ENCODE data around the gene INF2.
A peak's percentile ranks its signal among the peaks of the same experiment; 100 is the strongest.
"Not testable (repeated sequence)": the region's sequence is repeated elsewhere in the genome, so short reads cannot be mapped to it uniquely, and the experiment has no call there.

The INF2 gene

DNA sequence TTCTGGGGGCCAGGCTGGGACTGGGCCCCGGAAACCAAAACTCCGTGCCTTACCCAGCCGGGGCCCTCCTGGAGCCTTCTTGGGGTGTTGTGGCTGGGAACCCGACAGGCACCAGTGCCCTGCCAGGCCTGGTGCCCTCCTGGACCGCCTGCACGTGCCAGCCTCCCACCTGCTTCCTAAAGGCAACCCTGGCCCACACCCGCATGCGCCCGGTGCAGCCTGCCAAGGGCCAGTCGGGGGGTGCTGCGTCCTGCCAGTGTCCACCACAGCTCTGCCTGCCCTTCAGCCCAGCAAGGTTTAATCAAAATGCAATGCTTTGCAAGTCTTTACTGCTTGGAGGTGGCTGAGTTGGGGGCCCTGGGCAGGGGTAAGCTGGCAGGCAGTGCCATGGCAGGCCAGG lies 29.5 kb downstream of the INF2 start:
- Mint-ChIP-seq H3K9me3 (no peaks in the 10 kb centered on the region), H3K4me1 (no peaks in the 10 kb centered on the region), H3K27me3 (no peaks in the 10 kb centered on the region), H3K4me3 (no peak overlapping the region), H3K36me3 (ENCODE audit: low read depth) (peaks cover 1% of the 10 kb centered on the region), H3K27ac (no peak overlapping the region)
- no peak for ATAC-seq
- no peak for DNase-seq

DNA sequence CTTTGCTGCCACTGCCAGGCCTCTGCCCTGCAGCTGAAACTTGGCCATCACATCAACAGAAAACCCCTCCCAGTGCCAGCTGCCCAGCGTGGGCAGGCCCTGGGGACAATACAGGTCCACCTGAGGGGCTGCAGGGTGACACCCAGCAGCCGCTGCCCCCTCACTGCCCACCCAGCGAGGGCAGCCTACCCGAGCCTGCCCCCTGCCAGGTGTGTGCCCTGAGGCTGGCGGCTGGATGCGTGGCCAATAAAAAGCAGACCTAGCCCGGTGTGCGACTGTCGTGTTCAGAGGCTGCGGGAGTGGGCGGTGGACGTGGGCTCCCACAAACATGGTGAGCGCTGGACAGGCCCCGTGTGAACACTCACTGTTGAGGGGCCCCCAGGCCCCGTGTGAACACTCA lies 29.9 kb downstream of the INF2 start:
- Mint-ChIP-seq H3K27me3 (no peaks in the 10 kb centered on the region), H3K4me1 (no peaks in the 10 kb centered on the region), H3K27ac (no peak overlapping the region), H3K4me3 (no peak overlapping the region), H3K9me3 (no peaks in the 10 kb centered on the region), H3K36me3 (ENCODE audit: low read depth) (peaks cover 1% of the 10 kb centered on the region)
- no peak for DNase-seq
- ATAC-seq = no peak

- H3K4me1 Mint-ChIP-seq = no peaks in the 10 kb centered on the region
- H3K27ac Mint-ChIP-seq = no peak overlapping the region
- DNase-seq (no peak), ATAC-seq (no peak)
- H3K36me3 Mint-ChIP-seq (ENCODE audit: low read depth) = peaks cover 1% of the 10 kb centered on the region
- H3K27me3 Mint-ChIP-seq = peaks cover 2% of the 10 kb centered on the region
- no peak overlapping the region for H3K4me3 Mint-ChIP-seq
- H3K9me3 Mint-ChIP-seq = no peaks in the 10 kb centered on the region
These were observed 32.4 kb downstream of the INF2 start for GRCh38 chr14:104721505-104722431.

DNA sequence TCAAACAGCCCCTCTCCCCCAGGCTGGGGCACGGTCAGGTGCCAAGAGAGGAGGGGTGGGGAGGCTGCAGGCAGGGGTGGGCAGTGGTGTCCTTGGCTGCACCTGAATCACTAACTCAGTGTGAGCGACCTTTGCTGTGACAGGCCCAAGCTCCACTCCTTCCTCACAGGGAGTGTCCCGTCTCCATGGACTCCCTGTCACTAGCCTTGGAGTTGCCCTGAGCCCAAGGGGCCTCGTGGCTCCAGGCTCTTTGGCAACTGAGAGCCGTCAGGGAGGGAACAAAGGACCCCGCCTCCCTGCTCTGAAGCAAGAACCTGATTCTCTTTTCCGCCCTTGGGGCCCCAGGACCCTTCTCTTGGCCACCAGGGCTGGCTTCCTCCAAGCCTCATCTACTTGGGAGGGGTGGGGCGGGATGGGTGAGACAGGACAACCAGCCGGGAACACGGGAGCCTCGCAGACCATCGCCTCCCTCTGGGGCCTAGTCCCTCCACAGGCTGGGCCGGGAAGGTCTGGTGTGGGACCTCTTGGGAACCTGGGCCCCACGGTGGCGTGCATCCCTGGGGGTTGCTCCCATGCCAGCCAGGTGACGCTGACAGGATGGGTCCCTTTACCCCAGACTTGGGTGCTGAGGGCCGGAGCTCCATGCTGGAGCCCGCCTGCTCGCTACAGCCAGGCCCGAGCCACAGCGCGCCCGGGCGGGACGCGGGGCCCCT lies 33.7 kb downstream of the INF2 start:
- no peak overlapping the region for H3K4me3 Mint-ChIP-seq

DNA sequence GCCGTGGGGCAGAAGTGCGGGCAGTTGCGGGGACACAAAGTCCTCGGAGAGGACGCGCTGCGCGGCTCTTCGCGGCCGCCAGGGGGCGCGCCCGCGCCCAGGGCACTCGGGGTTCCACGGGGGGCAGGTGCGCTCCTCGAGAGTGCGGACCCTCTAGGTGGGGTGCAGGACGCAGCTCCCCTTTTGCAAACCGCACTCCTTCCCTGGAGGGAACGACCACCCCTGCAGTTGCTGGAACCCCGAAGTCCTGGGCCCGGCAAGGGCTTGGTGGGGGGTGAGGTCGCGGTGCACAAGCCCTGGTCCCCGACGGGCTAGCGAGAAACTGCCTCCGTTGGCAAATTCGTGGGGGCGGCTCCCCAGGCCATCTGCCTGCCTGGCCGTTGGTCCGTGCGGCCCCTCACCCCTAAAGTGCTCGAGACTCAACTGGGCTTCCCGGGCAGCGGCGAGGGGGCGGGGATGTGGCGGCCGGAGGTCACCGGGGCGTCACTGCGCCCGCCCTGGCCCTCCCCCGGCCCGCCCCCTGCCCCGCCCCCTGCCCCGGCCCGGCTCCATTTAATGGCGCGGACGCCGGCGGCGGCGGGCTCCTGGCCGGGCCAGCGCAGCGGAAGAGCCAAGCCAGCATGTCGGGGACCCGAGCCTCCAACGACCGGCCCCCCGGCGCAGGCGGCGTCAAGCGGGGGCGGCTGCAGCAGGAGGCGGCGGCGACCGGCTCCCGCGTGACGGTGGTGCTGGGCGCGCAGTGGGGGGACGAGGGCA lies 34.4 kb downstream of the INF2 start, which contains the start of gene ADSS1:
Gene ADSS1 (plus strand): TSS at position 579 of the 756 bp plus-strand sequence. CDS start 42 bp downstream, at position 621.
- H3K4me3 Mint-ChIP-seq = peak within 1 kb of the TSS; percentile 32
- no peaks in the 10 kb centered on the region for H3K4me1 Mint-ChIP-seq
- H3K27me3 Mint-ChIP-seq = peaks cover 2% of the 10 kb centered on the region
- no peaks in the 10 kb centered on the region for H3K9me3 Mint-ChIP-seq
- no peak within 1 kb of the TSS for H3K27ac Mint-ChIP-seq
- no peaks in the 10 kb centered on the region for H3K36me3 Mint-ChIP-seq (ENCODE audit: low read depth)
- DNase-seq = peak; percentile 71
- peak; percentile 60 for ATAC-seq

More for the DNA sequence above, 33.7 kb downstream of the INF2 start:
- no peak overlapping the region for H3K27ac Mint-ChIP-seq
- H3K27me3 Mint-ChIP-seq = peaks cover 2% of the 10 kb centered on the region
- H3K36me3 Mint-ChIP-seq (ENCODE audit: low read depth) = no peaks in the 10 kb centered on the region
- DNase-seq (no peak), ATAC-seq (no peak)
- H3K4me1 Mint-ChIP-seq = no peaks in the 10 kb centered on the region
- no peaks in the 10 kb centered on the region for H3K9me3 Mint-ChIP-seq

DNA sequence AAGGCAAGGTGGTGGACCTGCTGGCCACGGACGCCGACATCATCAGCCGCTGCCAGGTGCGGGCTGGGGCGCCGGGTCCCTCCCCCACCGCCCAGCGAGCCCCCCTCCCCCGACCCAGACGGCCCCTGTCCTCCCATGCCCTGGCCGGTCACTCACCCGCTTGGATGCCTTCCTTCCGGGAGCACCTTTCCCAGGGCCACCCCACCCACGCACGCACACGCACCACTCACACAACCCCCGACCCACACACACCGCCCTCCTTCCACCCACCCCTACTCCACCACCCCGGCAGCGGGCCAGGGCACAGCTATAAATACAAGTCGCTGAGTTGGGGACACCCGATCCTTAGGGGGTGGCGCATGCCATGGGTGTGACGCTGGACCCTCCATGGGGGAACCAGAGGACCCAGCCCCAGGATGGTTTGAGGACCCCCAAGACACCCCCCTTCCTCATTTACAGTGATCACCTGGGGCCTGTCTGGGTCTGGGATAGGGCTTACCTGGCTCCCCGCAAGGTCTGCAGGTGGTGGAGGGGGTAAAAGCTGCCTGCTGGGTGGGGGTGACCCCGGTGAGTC lies 35.1 kb downstream of the INF2 start:
- DNase-seq (peak; percentile 22), ATAC-seq (peak; percentile 7)
- Mint-ChIP-seq H3K27me3 (peaks cover 2% of the 10 kb centered on the region), H3K4me1 (no peaks in the 10 kb centered on the region), H3K27ac (no peak overlapping the region), H3K4me3 (peak overlapping the region; percentile 32), H3K36me3 (ENCODE audit: low read depth) (no peaks in the 10 kb centered on the region), H3K9me3 (no peaks in the 10 kb centered on the region)

- peak overlapping the region; percentile 32 for H3K4me3 Mint-ChIP-seq
- ATAC-seq (no peak), DNase-seq (no peak)
- H3K4me1 Mint-ChIP-seq = no peaks in the 10 kb centered on the region
- peaks cover 2% of the 10 kb centered on the region for H3K27me3 Mint-ChIP-seq
- no peak overlapping the region for H3K27ac Mint-ChIP-seq
- H3K36me3 Mint-ChIP-seq (ENCODE audit: low read depth) = no peaks in the 10 kb centered on the region
- no peaks in the 10 kb centered on the region for H3K9me3 Mint-ChIP-seq
These were observed 35.8 kb downstream of the INF2 start for GRCh38 chr14:104724981-104725771.

DNA sequence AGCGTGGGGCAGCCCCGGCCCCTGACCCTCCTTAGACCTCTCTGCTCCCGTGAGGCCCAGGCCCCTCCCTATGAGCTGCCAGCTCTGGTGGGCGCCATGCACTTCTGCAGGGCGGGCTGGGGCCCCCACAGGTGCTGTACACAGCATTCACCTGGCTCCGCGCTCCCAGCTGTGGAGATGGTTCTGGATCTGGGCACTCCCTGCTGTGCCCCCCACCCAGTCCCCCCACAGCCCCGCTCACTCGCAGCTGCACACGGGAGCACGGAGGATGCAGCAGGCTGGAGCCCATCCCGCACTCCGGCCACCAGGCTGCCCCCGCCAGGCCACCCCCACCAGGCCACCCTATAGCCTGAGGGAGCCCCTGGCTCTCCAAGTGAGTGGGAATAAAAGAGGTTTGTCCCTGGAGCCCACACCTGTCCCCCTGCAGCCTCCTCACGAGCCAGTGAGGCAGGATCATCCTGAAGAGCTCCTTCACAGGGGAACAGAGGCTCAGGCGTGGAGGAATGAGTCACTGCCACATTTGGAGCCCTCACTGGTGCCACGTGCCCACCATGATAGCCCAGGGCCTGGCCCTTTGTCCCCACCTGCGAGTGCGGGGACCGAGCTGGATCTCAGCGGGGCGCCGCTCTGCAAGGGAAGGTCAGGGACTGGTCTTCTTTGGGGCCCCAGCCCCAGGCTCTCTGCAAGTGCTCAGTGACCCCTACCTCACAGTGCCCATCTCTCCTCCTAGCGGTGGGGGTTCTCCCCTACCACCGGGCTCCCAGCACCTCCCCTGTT lies 36.5 kb downstream of the INF2 start:
- no peak overlapping the region for H3K27ac Mint-ChIP-seq
- DNase-seq (no peak), ATAC-seq (no peak)
- H3K36me3 Mint-ChIP-seq (ENCODE audit: low read depth) = no peaks in the 10 kb centered on the region
- H3K4me1 Mint-ChIP-seq = no peaks in the 10 kb centered on the region
- H3K9me3 Mint-ChIP-seq = no peaks in the 10 kb centered on the region
- H3K27me3 Mint-ChIP-seq = peaks cover 2% of the 10 kb centered on the region
- H3K4me3 Mint-ChIP-seq = no peak overlapping the region

GRCh38 chr14:104726600-104727451 lies 37.4 kb downstream of the INF2 start:
- no peak overlapping the region for H3K4me3 Mint-ChIP-seq
- H3K27ac Mint-ChIP-seq = no peak overlapping the region

GRCh38 chr14:104728631-104729030 lies 39.2 kb downstream of the INF2 start:
- no peak for ATAC-seq
- Mint-ChIP-seq H3K9me3 (no peaks in the 10 kb centered on the region), H3K36me3 (ENCODE audit: low read depth) (no peaks in the 10 kb centered on the region), H3K4me3 (no peak overlapping the region), H3K27ac (no peak overlapping the region), H3K4me1 (no peaks in the 10 kb centered on the region), H3K27me3 (peaks cover 2% of the 10 kb centered on the region)
- no peak for DNase-seq

More at GRCh38 chr14:104726600-104727451, 37.4 kb downstream of the INF2 start:
- Mint-ChIP-seq H3K27me3 (peaks cover 2% of the 10 kb centered on the region), H3K4me1 (no peaks in the 10 kb centered on the region), H3K36me3 (ENCODE audit: low read depth) (no peaks in the 10 kb centered on the region), H3K9me3 (no peaks in the 10 kb centered on the region)
- no peak for ATAC-seq
- DNase-seq = no peak

DNA sequence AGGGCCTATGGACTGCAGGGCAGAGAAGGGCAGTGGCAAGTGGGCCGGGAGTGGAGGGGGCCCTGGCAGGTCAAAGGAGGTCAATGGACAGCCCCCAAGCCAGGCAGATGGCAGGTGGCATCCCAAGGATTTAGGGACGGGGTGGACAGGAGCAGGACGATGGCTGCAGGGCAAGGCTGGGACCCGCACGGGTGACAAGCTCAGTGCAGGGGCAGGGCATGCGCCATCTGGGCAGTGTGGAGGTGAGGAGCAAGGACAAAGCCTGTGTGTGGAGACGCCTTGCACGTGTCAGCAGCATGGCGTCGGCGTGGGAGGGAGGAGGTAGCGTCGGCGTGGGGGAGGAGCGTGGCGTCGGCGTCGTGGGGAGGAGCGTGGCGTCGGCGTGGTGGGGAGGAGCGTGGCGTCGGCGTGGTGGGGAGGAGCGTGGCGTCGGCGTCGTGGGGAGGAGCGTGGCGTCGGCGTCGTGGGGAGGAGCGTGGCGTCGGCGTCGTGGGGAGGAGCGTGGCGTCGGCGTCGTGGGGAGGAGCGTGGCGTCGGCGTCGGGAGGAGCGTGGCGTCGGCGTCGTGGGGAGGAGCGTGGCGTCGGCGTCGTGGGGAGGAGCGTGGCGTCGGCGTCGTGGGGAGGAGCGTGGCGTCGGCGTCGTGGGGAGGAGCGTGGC lies 39.9 kb downstream of the INF2 start:
- not testable (repeated sequence) for ATAC-seq; H3K27ac Mint-ChIP-seq; DNase-seq; H3K27me3 Mint-ChIP-seq; H3K4me1 Mint-ChIP-seq; H3K36me3 Mint-ChIP-seq (ENCODE audit: low read depth); H3K9me3 Mint-ChIP-seq; H3K4me3 Mint-ChIP-seq

- Mint-ChIP-seq H3K4me1 (no peaks in the 10 kb centered on the region), H3K4me3 (no peak overlapping the region), H3K36me3 (ENCODE audit: low read depth) (no peaks in the 10 kb centered on the region), H3K27ac (no peak overlapping the region), H3K27me3 (peaks cover 2% of the 10 kb centered on the region), H3K9me3 (no peaks in the 10 kb centered on the region)
- DNase-seq (no peak), ATAC-seq (no peak)
These were observed 40.4 kb downstream of the INF2 start for GRCh38 chr14:104729835-104730181.

All from activated naive CD8-positive, alpha-beta T cell treated with anti-CD3 and anti-CD28 coated beads, Interleukin-2, amount 50 U/mL, for 24 hours (primary cell).